DMS79 treated with DMSO at 0.1 percent for 48 hours (cell line): ENCODE results near the gene ZNF273.
A peak's percentile ranks its signal among the peaks of the same experiment; 100 is the strongest.
"Not testable (repeated sequence)": the region's sequence is repeated elsewhere in the genome, so short reads cannot be mapped to it uniquely, and the experiment has no call there.

Experiments
- DNase-seq: peaks from one replicate; lab custom pipeline; 2025; lab: John Stamatoyannopoulos, UW

Gene ZNF273

GRCh38 chr7:64902806-64903721 is at the start of gene ZNF273:
ZNF273 (plus strand) TSS chr7:64903273; CDS start chr7:64903318, 45 bp downstream.
- DNase-seq = peak; percentile 90

DNA sequence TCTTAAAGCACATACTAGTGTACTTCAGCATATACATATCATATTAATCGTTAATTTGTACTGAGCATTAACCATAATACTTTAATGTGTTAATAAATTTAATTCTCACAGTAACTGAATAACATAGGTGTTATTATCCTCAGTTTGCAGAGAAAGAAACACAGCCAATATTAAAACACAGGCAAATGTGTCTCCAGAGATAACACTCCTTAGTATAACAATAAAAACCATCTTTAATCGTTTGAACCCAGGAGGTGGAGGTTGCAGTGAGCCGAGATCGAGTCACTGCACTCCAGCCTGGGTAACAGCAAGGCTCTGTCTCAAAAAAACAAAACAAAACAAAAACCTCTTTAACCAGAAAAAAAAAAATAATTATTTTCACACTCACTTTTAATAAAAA is 49.4 kb upstream of the ZNF273 start:
- DNase-seq = no peak

GRCh38 chr7:64854969-64855368 is 48.1 kb upstream of the ZNF273 start:
- DNase-seq = no peak

GRCh38 chr7:64863021-64863420 is 40.1 kb upstream of the ZNF273 start:
- DNase-seq = no peak

GRCh38 chr7:64863530-64863929 is 39.5 kb upstream of the ZNF273 start:
- not testable (repeated sequence) for DNase-seq

DNA sequence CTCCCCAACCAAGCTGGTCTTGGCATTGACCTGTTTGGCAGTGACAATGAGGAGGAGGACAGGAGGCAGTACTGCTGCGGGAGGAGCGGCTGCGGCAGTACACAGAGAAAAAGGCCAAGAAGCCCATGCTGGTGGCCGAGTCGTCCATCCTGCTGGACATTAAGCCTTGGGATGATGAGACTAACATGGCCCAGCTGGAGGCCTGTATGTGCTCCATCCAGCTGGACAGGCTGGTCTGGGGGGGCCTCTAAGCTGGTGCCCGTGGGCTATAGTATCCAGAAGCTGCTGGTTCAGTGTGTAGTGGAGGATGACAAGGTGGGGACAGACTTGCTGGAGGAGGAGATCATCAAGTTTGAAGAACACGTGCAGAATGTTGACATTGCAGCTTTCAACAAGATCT is 39.1 kb upstream of the ZNF273 start:
- DNase-seq = no peak

DNA sequence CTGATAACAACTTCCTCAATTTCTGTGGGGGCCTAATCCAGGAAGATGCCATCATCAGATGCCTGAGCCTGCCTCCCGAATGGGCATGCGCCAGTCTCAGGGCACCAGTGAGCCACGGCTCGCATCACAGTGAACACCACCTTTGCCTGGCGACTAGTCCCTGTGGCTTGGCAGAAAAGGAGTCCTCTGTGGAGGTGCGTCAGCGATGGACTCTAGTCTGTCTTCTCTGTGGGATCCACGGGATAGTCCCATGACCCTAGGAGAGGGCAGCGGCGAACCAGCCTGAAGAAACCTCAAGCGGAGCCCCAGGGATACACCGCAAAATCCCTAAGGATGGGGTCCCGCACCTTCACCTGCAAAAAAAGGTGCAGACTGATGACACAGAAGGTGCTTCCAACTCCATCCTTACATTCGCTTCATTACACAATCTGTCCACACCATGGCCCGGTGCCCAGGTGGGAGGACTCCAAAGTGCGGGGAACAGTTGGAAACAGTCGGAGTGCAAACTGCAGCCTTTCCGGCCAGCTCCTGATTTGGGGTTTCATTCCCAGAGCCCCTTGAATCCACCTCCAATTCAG is 35.1 kb upstream of the ZNF273 start:
- no peak for DNase-seq

DNA sequence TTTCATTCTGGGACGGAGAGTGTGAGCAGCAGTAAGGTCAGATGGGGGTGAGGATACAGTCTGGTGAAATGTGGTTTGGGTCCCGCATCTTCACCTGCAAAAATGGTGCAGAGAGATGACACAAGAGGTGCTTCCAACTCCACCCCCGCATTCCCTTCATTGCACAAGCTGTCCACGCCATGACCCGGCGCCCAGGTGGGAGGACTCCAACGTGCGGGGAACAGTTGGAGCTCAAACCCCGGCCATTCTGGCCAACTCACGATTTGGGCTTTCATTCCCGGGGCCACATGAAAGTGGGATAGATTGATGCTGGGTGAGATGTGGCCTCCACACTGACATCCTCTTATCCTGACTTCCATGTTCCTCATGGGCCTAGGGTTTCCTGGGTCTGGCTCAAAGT is 34.6 kb upstream of the ZNF273 start:
- DNase-seq = no peak

GRCh38 chr7:64869121-64869725 is 33.9 kb upstream of the ZNF273 start:
- DNase-seq = no peak

DNA sequence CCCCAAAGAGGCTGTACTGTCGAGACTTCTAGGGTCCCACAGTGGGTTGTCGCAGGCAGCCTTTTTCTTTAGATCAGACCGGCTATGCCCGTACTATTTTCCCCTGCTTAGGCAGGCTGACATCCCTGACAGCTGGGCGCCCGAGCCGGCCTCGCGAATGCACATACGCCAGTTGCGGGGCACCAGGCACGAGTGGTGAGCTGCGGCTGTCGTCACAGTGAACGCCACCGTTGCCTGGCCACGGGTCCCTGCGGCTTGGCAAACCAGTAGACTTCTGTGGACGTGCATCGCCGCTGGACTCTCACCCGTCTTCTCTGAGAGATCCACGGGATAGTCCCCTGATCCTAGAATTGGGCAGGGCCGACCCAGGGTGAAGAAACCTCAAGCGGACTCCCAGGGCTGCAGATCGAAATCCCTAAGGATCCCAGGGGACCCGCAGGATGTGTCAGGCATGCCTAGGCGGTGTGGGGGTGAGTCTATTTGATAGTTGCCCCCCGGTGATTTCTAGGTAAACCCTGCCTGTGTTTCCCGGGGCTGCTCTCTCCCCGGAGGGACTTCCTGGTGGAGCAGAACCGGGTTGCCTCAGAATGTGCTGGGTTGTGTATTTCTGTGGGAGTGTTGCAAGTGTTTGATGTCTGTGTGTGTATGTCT is 33.0 kb upstream of the ZNF273 start:
- no peak for DNase-seq

DNA sequence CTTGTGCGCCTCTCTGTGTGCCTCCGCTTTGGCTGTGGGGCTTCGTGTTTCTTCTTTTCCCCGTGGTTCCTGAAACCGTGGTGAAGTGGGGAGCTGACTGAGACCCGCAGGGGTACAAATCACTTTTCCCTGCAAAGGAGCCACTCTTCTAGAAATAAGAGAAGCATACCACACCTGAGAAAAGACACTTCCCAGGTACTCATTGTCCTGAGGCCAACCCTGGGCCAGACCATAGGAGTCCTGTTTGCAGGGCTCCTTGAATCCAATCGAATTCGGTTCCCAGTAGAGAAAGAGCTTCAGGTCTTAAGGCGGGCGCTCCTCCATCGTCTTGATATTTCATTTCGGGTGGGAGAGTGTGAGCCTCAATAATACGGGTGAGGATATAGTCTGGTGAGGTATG is 32.4 kb upstream of the ZNF273 start:
- DNase-seq = no peak

DNA sequence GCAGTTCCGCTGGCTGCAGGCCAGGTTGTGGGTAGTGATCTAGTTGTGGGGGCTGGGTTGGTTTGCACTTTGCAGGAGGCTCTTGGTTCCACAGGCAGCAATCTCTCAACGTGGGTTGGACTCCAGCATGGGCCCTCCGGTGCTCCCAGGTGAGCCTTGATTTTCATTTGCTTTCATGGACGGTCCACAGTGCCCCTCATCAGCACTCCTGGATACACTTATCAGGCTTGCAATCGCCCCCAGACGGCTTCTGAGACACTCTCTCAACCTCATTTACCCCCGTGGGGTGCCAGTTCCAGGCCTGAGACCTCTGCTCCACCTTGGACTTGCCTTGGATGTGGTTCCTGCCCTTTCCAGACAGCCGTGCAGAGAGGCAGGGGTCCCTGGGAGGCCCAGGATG is 31.3 kb upstream of the ZNF273 start:
- DNase-seq = no peak

GRCh38 chr7:64872351-64873154 is 30.5 kb upstream of the ZNF273 start:
- no peak for DNase-seq

- DNase-seq = no peak
These were observed 29.9 kb upstream of the ZNF273 start for GRCh38 chr7:64873155-64873500.

DNA sequence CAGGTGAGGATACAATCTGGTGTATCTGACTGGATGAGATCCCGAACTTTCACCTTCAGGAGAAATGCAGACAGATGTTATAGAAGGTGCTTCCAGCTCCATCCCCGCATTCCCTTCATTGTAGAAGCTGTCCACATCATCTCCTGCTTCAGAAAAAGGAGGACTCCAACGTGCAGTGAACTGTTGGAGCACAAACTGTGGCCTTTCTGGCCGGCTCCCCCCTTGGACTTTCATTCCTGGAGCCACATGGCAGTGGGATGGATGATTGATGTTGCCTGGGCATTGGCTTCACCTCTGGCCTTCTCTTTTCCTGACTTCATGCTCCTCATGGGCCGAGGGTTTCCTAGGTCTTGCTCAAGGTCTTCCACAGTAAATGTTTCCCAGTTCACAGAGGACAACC is 29.6 kb upstream of the ZNF273 start:
- DNase-seq = no peak

- DNase-seq = peak; percentile 66
These were observed 29.0 kb upstream of the ZNF273 start for GRCh38 chr7:64874114-64874513.

DNA sequence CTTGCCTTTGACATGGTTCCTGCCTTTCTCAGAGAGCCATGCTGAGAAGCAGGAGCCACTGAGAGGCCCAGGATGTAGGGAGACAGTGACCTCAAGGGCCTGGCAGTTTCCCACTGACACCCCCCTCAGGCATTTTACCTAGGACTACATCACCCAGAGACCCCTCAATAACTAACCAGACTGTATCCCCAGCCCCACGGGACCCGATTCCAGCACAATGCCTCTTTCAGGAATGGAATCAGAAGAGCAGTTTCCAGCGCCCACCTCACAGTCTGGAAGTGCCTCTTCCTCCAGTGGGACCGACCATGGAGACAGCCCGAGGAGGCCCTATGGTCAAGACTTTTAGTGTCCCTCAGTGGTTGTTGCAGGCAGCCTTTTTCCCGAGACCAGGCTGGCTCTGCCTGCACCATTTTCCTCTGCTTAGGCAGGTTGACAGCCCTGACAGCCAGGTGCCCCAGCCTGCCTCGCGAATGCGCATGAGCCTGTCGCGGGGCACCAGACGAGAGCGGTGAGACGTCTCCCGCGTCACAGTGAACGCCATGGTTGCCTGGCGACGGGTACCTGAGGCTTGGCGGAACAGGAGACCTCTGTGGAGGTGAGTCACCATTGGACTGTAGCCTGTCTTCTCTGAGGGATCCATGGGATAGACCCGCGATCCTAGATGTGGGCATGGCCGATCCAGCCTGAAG is 28.4 kb upstream of the ZNF273 start:
- no peak for DNase-seq

- no peak for DNase-seq
These were observed 27.8 kb upstream of the ZNF273 start for GRCh38 chr7:64875258-64875657.

- DNase-seq = no peak
These were observed 27.2 kb upstream of the ZNF273 start for GRCh38 chr7:64875658-64876406.
